Neural crest cell (in vitro differentiated cells): Measurements from ENCODE around the gene FAM78B. TPM values are rescaled to one million over a fixed set of nuclear protein-coding genes. Genes with fewer than 3 reads are reported as not detected.

Source experiments
- DNase-seq: peaks from one replicate; pipeline ENCODE4 v3.0.0; 2021; ENCODE audit warnings: low read depth, mixed read lengths, low spot score
- H3K27ac Mint-ChIP-seq: one replicate; pipeline ENCODE4 v1.8.0; 2021; ENCODE audit warnings: mild to moderate bottlenecking, mixed read lengths; ENCODE audit not compliant: unreplicated experiment
- H3K27me3 Mint-ChIP-seq: 2 replicates; pipeline ENCODE4 v1.8.0; 2021; ENCODE audit warnings: low read depth, mild to moderate bottlenecking, mixed read lengths
- H3K36me3 Mint-ChIP-seq: 2 replicates; pipeline ENCODE4 v1.8.0; 2021; ENCODE audit warnings: low read depth, mild to moderate bottlenecking, mixed read lengths
- H3K4me1 Mint-ChIP-seq: 2 replicates; pipeline ENCODE4 v1.8.0; 2021; ENCODE audit warnings: mixed read lengths
- H3K4me3 Mint-ChIP-seq: one replicate; pipeline ENCODE4 v1.8.0; 2021; ENCODE audit warnings: mild to moderate bottlenecking, mixed read lengths
- H3K9me3 Mint-ChIP-seq: 2 replicates; pipeline ENCODE4 v1.8.0; 2021; ENCODE audit warnings: mixed read lengths
- total RNA-seq: library from RNA; stranded (reverse); gene quantifications from 2 replicates; pipeline ENCODE4 v1.2.1, GENCODE V29; 2021
- TF ChIP-seq, protein P1 (sequence below): fragments of 200-600 bp; sonication (generic); conservative IDR thresholded peaks from 2 replicates; pipeline ENCODE4 v1.5.0; 2021; ENCODE audit warnings: antibody characterized with exemption, mild to moderate bottlenecking

The FAM78B gene
- total RNA-seq, 1 donor from 2014 or later: 1.5 TPM

DNA sequence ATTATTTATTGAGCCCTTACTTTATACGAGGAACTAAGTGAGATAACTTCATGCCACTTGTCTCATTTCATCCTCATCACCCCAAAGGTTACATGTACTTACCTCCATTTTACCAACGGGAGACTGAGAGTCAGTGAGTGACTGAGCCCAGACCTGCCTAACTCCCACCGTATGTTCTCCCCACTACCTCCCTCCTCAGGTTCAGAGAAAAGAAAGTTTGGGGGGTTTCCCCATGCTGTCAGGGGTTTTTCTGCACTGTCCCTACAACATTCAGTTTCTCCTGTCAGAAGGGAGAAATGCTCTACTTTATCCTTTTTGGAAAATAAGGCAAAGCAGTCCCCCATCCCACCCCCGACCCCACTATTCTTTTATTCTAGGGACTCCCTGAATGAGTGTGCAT, 32.9 kb downstream of the FAM78B start:
- TF ChIP-seq, protein P1, sequence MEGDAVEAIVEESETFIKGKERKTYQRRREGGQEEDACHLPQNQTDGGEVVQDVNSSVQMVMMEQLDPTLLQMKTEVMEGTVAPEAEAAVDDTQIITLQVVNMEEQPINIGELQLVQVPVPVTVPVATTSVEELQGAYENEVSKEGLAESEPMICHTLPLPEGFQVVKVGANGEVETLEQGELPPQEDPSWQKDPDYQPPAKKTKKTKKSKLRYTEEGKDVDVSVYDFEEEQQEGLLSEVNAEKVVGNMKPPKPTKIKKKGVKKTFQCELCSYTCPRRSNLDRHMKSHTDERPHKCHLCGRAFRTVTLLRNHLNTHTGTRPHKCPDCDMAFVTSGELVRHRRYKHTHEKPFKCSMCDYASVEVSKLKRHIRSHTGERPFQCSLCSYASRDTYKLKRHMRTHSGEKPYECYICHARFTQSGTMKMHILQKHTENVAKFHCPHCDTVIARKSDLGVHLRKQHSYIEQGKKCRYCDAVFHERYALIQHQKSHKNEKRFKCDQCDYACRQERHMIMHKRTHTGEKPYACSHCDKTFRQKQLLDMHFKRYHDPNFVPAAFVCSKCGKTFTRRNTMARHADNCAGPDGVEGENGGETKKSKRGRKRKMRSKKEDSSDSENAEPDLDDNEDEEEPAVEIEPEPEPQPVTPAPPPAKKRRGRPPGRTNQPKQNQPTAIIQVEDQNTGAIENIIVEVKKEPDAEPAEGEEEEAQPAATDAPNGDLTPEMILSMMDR: no peak
- H3K4me1 Mint-ChIP-seq: no peaks in the 10 kb centered on the region

GRCh38 chr1:166133276-166133841, 33.4 kb downstream of the FAM78B start:
- no peaks in the 10 kb centered on the region for H3K4me1 Mint-ChIP-seq
- no peak for DNase-seq
- H3K27ac Mint-ChIP-seq: no peak overlapping the region
- peaks cover 31% of the 10 kb centered on the region for H3K27me3 Mint-ChIP-seq
- no peaks in the 10 kb centered on the region for H3K36me3 Mint-ChIP-seq
- peaks cover 3% of the 10 kb centered on the region for H3K9me3 Mint-ChIP-seq
- TF ChIP-seq, protein P1: peak; percentile 62
- no peak overlapping the region for H3K4me3 Mint-ChIP-seq

More for the DNA sequence above, 32.9 kb downstream of the FAM78B start:
- Mint-ChIP-seq H3K4me3 (no peak overlapping the region), H3K9me3 (peaks cover 3% of the 10 kb centered on the region), H3K36me3 (no peaks in the 10 kb centered on the region), H3K27ac (no peak overlapping the region), H3K27me3 (peaks cover 29% of the 10 kb centered on the region)
- no peak for DNase-seq

DNA sequence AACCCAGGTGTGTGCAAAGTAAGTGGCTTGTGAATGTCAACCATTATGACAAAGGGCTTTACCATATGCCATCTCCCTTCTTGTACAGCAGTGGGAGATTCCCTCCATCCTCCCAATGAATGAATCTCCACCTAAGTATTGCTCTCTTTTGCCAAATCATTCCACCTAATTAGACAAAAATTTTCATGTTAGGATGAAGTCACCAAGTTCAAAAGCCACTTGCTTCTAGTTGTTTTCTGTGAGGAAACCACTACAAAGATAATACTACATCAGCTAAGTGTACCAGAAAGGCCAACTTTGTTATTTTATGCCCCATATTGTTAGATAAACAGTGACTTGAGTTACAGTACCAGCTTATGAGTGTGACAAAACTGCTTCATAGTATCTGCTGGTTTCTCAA, 34.3 kb downstream of the FAM78B start:
- H3K27ac Mint-ChIP-seq: no peak overlapping the region
- peaks cover 26% of the 10 kb centered on the region for H3K27me3 Mint-ChIP-seq
- no peak for DNase-seq
- no peaks in the 10 kb centered on the region for H3K4me1 Mint-ChIP-seq
- H3K9me3 Mint-ChIP-seq: peaks cover 3% of the 10 kb centered on the region
- no peak overlapping the region for H3K4me3 Mint-ChIP-seq
- H3K36me3 Mint-ChIP-seq: no peaks in the 10 kb centered on the region
- TF ChIP-seq, protein P1: no peak

DNA sequence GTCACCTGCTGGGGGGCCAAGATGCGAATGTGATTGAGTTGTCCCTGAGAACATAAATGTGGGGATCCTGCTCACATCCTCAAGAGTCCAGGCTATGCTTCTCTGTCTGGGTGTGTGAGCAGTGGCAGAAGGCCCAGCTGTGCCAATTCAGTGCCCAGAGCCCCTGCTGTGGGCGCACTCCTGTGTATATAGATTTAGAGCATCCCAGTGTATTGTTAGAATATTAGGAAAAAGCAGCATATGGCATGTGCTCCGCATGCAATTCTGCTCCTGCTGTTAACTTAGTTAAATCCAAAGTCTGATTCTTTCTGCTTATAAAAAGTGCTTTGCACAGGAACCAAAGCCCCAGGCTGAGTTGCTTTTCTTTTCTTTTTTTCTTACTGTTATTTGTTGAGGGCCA, 37.8 kb downstream of the FAM78B start:
- Mint-ChIP-seq H3K36me3 (no peaks in the 10 kb centered on the region), H3K9me3 (peaks cover 3% of the 10 kb centered on the region), H3K27me3 (peaks cover 2% of the 10 kb centered on the region), H3K27ac (no peak overlapping the region), H3K4me3 (no peak overlapping the region), H3K4me1 (no peaks in the 10 kb centered on the region)
- TF ChIP-seq, protein P1: no peak
- DNase-seq: no peak

GRCh38 chr1:166128195-166128594, 38.6 kb downstream of the FAM78B start:
- no peak for DNase-seq
- Mint-ChIP-seq H3K27me3 (peaks cover 2% of the 10 kb centered on the region), H3K4me3 (no peak overlapping the region), H3K36me3 (no peaks in the 10 kb centered on the region), H3K9me3 (peaks cover 3% of the 10 kb centered on the region), H3K27ac (no peak overlapping the region), H3K4me1 (no peaks in the 10 kb centered on the region)
- TF ChIP-seq, protein P1: no peak
